NCI-H1092 treated with DMSO at 0.1 percent for 48 hours (cell line): Measurements from ENCODE around the gene E2F2.

Experiments used
- DNase-seq: peaks from one replicate; lab custom pipeline; 2025; lab: John Stamatoyannopoulos, UW

Gene E2F2

GRCh38 chr1:23530747-23531561 lies at the start of gene E2F2:
E2F2 (minus strand) TSS chr1:23531233; CDS start chr1:23530793, 440 bp downstream.
- peak; percentile 91 for DNase-seq

GRCh38 chr1:23578997-23579363 lies 47.9 kb upstream of the E2F2 start:
- DNase-seq, result no peak

- DNase-seq, result no peak
Observed at GRCh38 chr1:23578311-23578996, 47.4 kb upstream of the E2F2 start.

- DNase-seq, result no peak
Observed at GRCh38 chr1:23577056-23578004, 46.3 kb upstream of the E2F2 start.

- no peak for DNase-seq
Observed at GRCh38 chr1:23576338-23577055, 45.5 kb upstream of the E2F2 start.

GRCh38 chr1:23575226-23575810 lies 44.3 kb upstream of the E2F2 start:
- DNase-seq, result no peak

- DNase-seq, result no peak
Observed at GRCh38 chr1:23574265-23574754, 43.3 kb upstream of the E2F2 start.

- DNase-seq, result no peak
Observed at GRCh38 chr1:23573574-23574182, 42.6 kb upstream of the E2F2 start.

- DNase-seq, result no peak
Observed at GRCh38 chr1:23571465-23571864, 40.4 kb upstream of the E2F2 start.

GRCh38 chr1:23570001-23570691 lies 39.1 kb upstream of the E2F2 start:
- DNase-seq, result no peak

GRCh38 chr1:23568608-23569383 lies 37.8 kb upstream of the E2F2 start:
- peak; percentile 34 for DNase-seq

GRCh38 chr1:23567996-23568607 lies 37.1 kb upstream of the E2F2 start:
- no peak for DNase-seq

GRCh38 chr1:23567629-23567995 lies 36.6 kb upstream of the E2F2 start:
- no peak for DNase-seq

GRCh38 chr1:23566304-23566703 lies 35.3 kb upstream of the E2F2 start:
- DNase-seq, result no peak

GRCh38 chr1:23565776-23566175 lies 34.7 kb upstream of the E2F2 start:
- DNase-seq, result no peak

GRCh38 chr1:23564529-23565122 lies 33.6 kb upstream of the E2F2 start:
- DNase-seq, result no peak

- no peak for DNase-seq
Observed at GRCh38 chr1:23563755-23564374, 32.8 kb upstream of the E2F2 start.

- no peak for DNase-seq
Observed at GRCh38 chr1:23563003-23563402, 32.0 kb upstream of the E2F2 start.
